ENCODE measurements around the gene HSD17B8.

HSD17B8 gene

DNA sequence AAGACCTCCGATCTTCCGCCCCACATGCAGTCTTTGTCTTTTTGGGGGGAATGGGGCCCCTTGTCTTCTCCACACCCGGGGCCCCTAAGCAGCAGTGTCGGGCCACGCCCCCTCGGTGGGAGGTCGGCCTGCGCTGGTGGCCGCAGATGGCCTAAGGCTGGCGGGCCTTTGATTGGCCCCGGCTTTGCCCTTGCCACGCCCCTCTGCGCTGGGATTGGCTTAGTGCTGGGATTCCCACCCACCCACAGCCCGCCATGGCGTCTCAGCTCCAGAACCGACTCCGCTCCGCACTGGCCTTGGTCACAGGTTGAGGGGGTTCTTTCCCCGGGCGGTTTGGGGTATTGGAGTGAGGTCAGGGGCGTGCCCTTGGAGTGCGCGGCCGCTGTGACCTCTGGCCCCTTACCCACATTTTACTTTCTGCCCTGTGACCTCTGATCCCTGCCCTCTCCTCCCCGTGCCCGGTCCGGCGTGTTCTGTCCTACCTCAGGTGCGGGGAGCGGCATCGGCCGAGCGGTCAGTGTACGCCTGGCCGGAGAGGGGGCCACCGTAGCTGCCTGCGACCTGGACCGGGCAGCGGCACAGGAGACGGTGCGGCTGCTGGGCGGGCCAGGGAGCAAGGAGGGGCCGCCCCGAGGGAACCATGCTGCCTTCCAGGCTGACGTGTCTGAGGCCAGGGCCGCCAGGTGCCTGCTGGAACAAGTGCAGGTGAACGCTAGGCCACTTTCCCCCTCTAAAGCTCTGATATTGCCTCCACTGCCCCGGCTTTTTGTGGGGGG is at the start of gene HSD17B8:
Gene HSD17B8 (plus strand): TSS at position 241 of the 776 bp plus-strand sequence. CDS start 14 bp downstream, at position 255.
- DNase-seq, result peak; percentile 91
- in situ Hi-C loops (cut with HindIII; ENCODE audit: low pct_ligation_motif_present, low sequenced_read_pairs), result no loop called here
- TF ChIP-seq, protein P1, sequence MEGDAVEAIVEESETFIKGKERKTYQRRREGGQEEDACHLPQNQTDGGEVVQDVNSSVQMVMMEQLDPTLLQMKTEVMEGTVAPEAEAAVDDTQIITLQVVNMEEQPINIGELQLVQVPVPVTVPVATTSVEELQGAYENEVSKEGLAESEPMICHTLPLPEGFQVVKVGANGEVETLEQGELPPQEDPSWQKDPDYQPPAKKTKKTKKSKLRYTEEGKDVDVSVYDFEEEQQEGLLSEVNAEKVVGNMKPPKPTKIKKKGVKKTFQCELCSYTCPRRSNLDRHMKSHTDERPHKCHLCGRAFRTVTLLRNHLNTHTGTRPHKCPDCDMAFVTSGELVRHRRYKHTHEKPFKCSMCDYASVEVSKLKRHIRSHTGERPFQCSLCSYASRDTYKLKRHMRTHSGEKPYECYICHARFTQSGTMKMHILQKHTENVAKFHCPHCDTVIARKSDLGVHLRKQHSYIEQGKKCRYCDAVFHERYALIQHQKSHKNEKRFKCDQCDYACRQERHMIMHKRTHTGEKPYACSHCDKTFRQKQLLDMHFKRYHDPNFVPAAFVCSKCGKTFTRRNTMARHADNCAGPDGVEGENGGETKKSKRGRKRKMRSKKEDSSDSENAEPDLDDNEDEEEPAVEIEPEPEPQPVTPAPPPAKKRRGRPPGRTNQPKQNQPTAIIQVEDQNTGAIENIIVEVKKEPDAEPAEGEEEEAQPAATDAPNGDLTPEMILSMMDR (IDR thresholded peaks at IDR 0.05; ENCODE audit: low read depth, low read length, missing control alignments), result no peak

DNA sequence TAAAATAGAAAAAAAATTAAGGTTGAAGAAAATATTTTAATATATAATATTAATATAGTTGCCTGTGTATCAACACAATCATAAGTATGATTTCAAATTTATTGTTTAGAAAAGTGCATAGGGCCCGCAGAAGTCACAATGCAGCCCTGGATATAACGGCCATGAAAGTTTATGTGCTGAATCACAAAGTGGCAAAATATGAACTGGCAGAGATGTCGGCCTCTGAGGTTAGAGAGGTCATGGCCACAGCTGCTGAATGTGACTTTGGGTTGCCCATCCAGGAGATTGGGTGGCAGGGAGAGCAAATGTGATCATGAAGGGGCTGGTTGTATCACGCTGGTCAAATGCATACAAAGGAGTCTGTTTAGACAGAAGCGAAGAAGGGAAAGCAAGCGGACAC is 47.9 kb upstream of the HSD17B8 start:
- Histone ChIP-seq H3K4me3 (ENCODE audit: low read depth, low read length) (no peak overlapping the region), H3K36me3 (replicated peaks) (no peaks in the 10 kb centered on the region), H3K27ac (no peak overlapping the region), H3K27me3 (replicated peaks) (peaks cover 3% of the 10 kb centered on the region)
- TF ChIP-seq, protein P1 (IDR thresholded peaks at IDR 0.05; ENCODE audit: low read depth, low read length, missing control alignments), result no peak
- DNase-seq, result no peak
- in situ Hi-C loops (cut with HindIII; ENCODE audit: low pct_ligation_motif_present, low sequenced_read_pairs), result no loop called here

More for the DNA sequence above, at the start of gene HSD17B8:
- Histone ChIP-seq H3K27ac (peak within 1 kb of the TSS; percentile 56), H3K4me3 (ENCODE audit: low read depth, low read length) (peak within 1 kb of the TSS; percentile 67), H3K27me3 (replicated peaks) (no peaks in the 10 kb centered on the region), H3K36me3 (replicated peaks) (peaks cover 29% of the 10 kb centered on the region)

DNA sequence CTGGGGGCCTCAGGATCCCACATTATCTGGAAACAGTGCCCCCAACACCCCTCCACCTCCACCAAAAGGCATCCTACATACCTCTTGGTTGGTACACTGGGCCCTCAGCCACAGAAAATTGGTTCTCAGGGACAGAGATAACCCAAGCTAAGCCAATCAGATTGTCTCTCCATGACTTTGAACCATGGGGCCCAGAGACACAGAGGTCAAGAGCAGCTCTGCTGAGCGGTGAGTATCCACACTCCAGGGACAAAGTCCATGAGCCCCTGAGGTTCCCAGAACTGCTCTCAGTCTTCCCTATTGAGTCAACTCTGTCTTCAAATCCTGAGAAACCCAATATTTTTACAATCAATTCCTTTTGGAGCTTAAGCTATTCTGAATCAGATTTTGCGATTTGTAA is 47.5 kb upstream of the HSD17B8 start:
- H3K4me3 ChIP-seq (ENCODE audit: low read depth, low read length), result no peak overlapping the region
- DNase-seq, result no peak
- no peak overlapping the region for H3K27ac ChIP-seq
- peaks cover 3% of the 10 kb centered on the region for H3K27me3 ChIP-seq (replicated peaks)
- in situ Hi-C loops (cut with HindIII; ENCODE audit: low pct_ligation_motif_present, low sequenced_read_pairs), result no loop called here
- H3K36me3 ChIP-seq (replicated peaks), result no peaks in the 10 kb centered on the region
- TF ChIP-seq, protein P1 (IDR thresholded peaks at IDR 0.05; ENCODE audit: low read depth, low read length, missing control alignments), result no peak

DNA sequence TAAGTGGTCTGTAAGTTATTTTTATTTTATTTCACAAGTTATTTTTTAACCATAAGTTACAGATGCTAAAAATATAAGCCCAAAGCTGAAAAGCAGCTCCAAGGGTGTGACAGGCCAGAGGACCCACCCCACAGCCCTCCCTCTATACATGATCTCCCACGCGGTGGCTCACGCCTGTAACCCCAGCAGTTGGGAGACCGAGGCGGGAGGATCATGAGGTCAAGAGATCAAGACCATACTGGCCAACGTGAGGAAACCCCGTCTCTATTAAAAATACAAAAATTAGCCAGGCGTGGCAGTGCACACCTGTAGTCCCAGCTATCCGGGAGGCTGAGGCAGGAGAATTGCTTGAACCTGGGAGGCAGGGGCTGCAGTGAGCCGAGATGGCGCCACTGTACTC is 44.4 kb upstream of the HSD17B8 start:
- no peak overlapping the region for H3K4me3 ChIP-seq (ENCODE audit: low read depth, low read length)
- in situ Hi-C loops (cut with HindIII; ENCODE audit: low pct_ligation_motif_present, low sequenced_read_pairs), result no loop called here
- no peaks in the 10 kb centered on the region for H3K27me3 ChIP-seq (replicated peaks)
- TF ChIP-seq, protein P1 (IDR thresholded peaks at IDR 0.05; ENCODE audit: low read depth, low read length, missing control alignments), result no peak
- H3K36me3 ChIP-seq (replicated peaks), result no peaks in the 10 kb centered on the region
- H3K27ac ChIP-seq, result no peak overlapping the region
- no peak for DNase-seq

DNA sequence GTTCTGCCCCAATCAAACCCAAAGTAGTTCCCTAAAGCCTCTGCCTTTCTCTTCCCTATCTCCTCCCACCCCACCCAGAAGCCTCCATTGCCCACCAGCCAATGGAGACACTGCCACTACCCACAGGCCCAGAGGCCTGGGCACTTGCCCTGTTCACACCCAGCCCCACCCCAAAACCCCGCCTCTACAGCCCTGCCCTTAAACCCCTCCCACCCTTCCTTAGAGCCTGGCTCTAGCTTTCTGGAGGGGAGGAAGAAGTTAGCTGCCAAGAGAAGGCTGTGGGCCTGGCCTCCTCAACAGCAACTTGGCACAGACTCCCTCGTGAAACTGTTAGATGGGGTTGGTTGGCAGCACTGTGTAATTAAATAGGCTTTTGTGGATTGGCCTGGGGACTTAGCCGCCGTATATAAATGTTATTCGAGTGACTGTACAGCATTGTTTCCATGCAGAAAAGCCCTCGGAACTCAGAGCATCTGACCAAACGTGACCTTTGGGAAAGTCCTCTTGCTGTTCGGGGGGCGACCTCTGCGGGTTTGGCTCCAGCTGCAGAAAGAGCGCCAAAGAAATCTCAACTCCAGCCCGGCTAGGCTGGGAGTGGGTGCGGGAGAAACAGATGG is 43.6 kb upstream of the HSD17B8 start:
- in situ Hi-C loops (cut with HindIII; ENCODE audit: low pct_ligation_motif_present, low sequenced_read_pairs), result no loop called here
- Histone ChIP-seq H3K27me3 (replicated peaks) (no peaks in the 10 kb centered on the region), H3K36me3 (replicated peaks) (no peaks in the 10 kb centered on the region), H3K4me3 (ENCODE audit: low read depth, low read length) (peak overlapping the region; percentile 51), H3K27ac (no peak overlapping the region)
- peak; percentile 58 for DNase-seq
- TF ChIP-seq, protein P1 (IDR thresholded peaks at IDR 0.05; ENCODE audit: low read depth, low read length, missing control alignments), result no peak

Measured in brain microvascular endothelial cell (primary cell).